ENCODE data around the gene CTNNA2. TPM values are rescaled to one million over a fixed set of nuclear protein-coding genes. Genes with fewer than 3 reads are reported as not detected.
"Not testable (repeated sequence)": the region's sequence is repeated elsewhere in the genome, so short reads cannot be mapped to it uniquely, and the experiment has no call there.

Gene CTNNA2
- total RNA-seq, 1 experiment from 2014 or later: 5.5 TPM

GRCh38 chr2:80199504-80199903 is 686.7 kb downstream of the CTNNA2 start:
- H3K23me2 ChIP-seq (ENCODE audit: insufficient read length, low read depth, low read length, poor library complexity, severe bottlenecking): no peaks in the 10 kb centered on the region
- Mint-ChIP-seq H3K27ac (no peak overlapping the region; a peak in 1 of 7 replicates), H3K4me3 (no peak overlapping the region), H3K36me3 (ENCODE audit: insufficient read depth in 1 of 3, low read depth in 3 of 3) (peaks cover 9 to 25% (median 17%) of the 10 kb centered on the region in 3 experiments), H3K4me1 (peaks cover 4 to 6% of the 10 kb centered on the region in 2 experiments; a peak in 3 of 4 replicates), H3K27me3 (ENCODE audit: low read depth) (no peaks in the 10 kb centered on the region; the same call in 1 of the 2 replicates), H3K9me3 (peaks cover 19 to 25% of the 10 kb centered on the region in 2 experiments)
- H3K23ac ChIP-seq (ENCODE audit: insufficient read length, low read depth, low read length): no peak overlapping the region
- no peak overlapping the region for H2BK12ac ChIP-seq (ENCODE audit: insufficient read length, low read depth, low read length)
- H3K9me3 ChIP-seq (ENCODE audit: control insufficient read depth, low read depth, low read length): no peaks in the 10 kb centered on the region
- no peak overlapping the region for H4K5ac ChIP-seq (ENCODE audit: insufficient read length, low read depth, low read length)
- no peak overlapping the region for H2BK120ac ChIP-seq (ENCODE audit: low read depth, low read length, poor library complexity, severe bottlenecking)
- no peak overlapping the region for H4K91ac ChIP-seq (ENCODE audit: insufficient read length, low read depth, low read length)
- no peaks in the 10 kb centered on the region for H3K27me3 ChIP-seq (ENCODE audit: insufficient read depth, low read length)
- H4K20me1 ChIP-seq (ENCODE audit: control insufficient read depth, insufficient read depth, insufficient read length): no peaks in the 10 kb centered on the region
- no peak overlapping the region for H3K4ac ChIP-seq (ENCODE audit: low read depth, low read length)
- H3K79me1 ChIP-seq (ENCODE audit: insufficient read depth, low read depth, low read length, poor library complexity, severe bottlenecking): no peaks in the 10 kb centered on the region
- no peak overlapping the region for H4K8ac ChIP-seq (replicated peaks; ENCODE audit: insufficient read length, low read depth, low read length)
- H3K18ac ChIP-seq (ENCODE audit: insufficient read length, low read depth, low read length): no peak overlapping the region
- no peak overlapping the region for H3K4me2 ChIP-seq (ENCODE audit: insufficient read depth, insufficient read length, low read length)
- H3K14ac ChIP-seq (ENCODE audit: insufficient read depth, low read length): no peak overlapping the region
- H3T11ph ChIP-seq (ENCODE audit: low read length): no peak overlapping the region
- H3K27ac ChIP-seq (ENCODE audit: insufficient read length, low read depth, low read length): no peak overlapping the region
- no peak overlapping the region for H2BK20ac ChIP-seq (ENCODE audit: low read depth, low read length, poor library complexity, severe bottlenecking)
- TF ChIP-seq CTCF (conservative IDR thresholded peaks at IDR 0.05): no peak
- H2AK5ac ChIP-seq (ENCODE audit: insufficient read length, low read length): no peak overlapping the region
- H3K79me2 ChIP-seq (ENCODE audit: insufficient read depth, low read length): no peaks in the 10 kb centered on the region
- H2BK5ac ChIP-seq (ENCODE audit: insufficient read length, low read length): no peak overlapping the region
- no peak overlapping the region for H2AFZ ChIP-seq (ENCODE audit: low read length)
- H3K4me1 ChIP-seq (ENCODE audit: insufficient read depth, low read length): no peaks in the 10 kb centered on the region
- no peak overlapping the region for H3K56ac ChIP-seq (ENCODE audit: insufficient read length, low read depth, low read length)
- no peak overlapping the region for H2BK15ac ChIP-seq (ENCODE audit: low read depth, low read length)
- no peak for DNase-seq
- no peak overlapping the region for H3K9ac ChIP-seq (ENCODE audit: extremely low read depth, insufficient read length, low read length)

GRCh38 chr2:80203929-80204328 is 691.1 kb downstream of the CTNNA2 start:
- H3K9me3 Mint-ChIP-seq: peaks cover 27 to 32% of the 10 kb centered on the region in 2 experiments
- not testable (repeated sequence) for H3K4me1 Mint-ChIP-seq

More at GRCh38 chr2:80203929-80204328, 691.1 kb downstream of the CTNNA2 start:
- H3K4me1 ChIP-seq (ENCODE audit: insufficient read depth, low read length); H3K27me3 ChIP-seq (ENCODE audit: insufficient read depth, low read length); H3K79me2 ChIP-seq (ENCODE audit: insufficient read depth, low read length); H3K27ac ChIP-seq (ENCODE audit: insufficient read length, low read depth, low read length); H4K91ac ChIP-seq (ENCODE audit: insufficient read length, low read depth, low read length); H2BK20ac ChIP-seq (ENCODE audit: low read depth, low read length, poor library complexity, severe bottlenecking); H4K8ac ChIP-seq (replicated peaks; ENCODE audit: insufficient read length, low read depth, low read length); H3K27ac Mint-ChIP-seq; H3T11ph ChIP-seq (ENCODE audit: low read length); H2AK5ac ChIP-seq (ENCODE audit: insufficient read length, low read length); H2BK120ac ChIP-seq (ENCODE audit: low read depth, low read length, poor library complexity, severe bottlenecking); H3K4me2 ChIP-seq (ENCODE audit: insufficient read depth, insufficient read length, low read length); H3K79me1 ChIP-seq (ENCODE audit: insufficient read depth, low read depth, low read length, poor library complexity, severe bottlenecking); H2BK5ac ChIP-seq (ENCODE audit: insufficient read length, low read length); H3K14ac ChIP-seq (ENCODE audit: insufficient read depth, low read length); DNase-seq; H3K4ac ChIP-seq (ENCODE audit: low read depth, low read length); H4K5ac ChIP-seq (ENCODE audit: insufficient read length, low read depth, low read length); H2AFZ ChIP-seq (ENCODE audit: low read length); H3K9ac ChIP-seq (ENCODE audit: extremely low read depth, insufficient read length, low read length); H3K56ac ChIP-seq (ENCODE audit: insufficient read length, low read depth, low read length); H2BK12ac ChIP-seq (ENCODE audit: insufficient read length, low read depth, low read length); H3K4me3 Mint-ChIP-seq; H3K23ac ChIP-seq (ENCODE audit: insufficient read length, low read depth, low read length); H3K18ac ChIP-seq (ENCODE audit: insufficient read length, low read depth, low read length); H3K9me3 ChIP-seq (ENCODE audit: control insufficient read depth, low read depth, low read length); H2BK15ac ChIP-seq (ENCODE audit: low read depth, low read length); H3K23me2 ChIP-seq (ENCODE audit: insufficient read length, low read depth, low read length, poor library complexity, severe bottlenecking); H3K27me3 Mint-ChIP-seq (ENCODE audit: low read depth); H4K20me1 ChIP-seq (ENCODE audit: control insufficient read depth, insufficient read depth, insufficient read length): not testable (repeated sequence)
- WGBS (ENCODE audit: extremely low coverage, insufficient read length, low lambda C conversion rate): no CpG with 5 or more reads among the region's 4 CpGs
- peaks cover 12 to 33% (median 22%) of the 10 kb centered on the region in 3 experiments for H3K36me3 Mint-ChIP-seq (ENCODE audit: insufficient read depth in 1 of 3, low read depth in 3 of 3)

Data from H9 (cell line).